ENCODE measurements around the gene C1orf216.
"Not testable (repeated sequence)": the region's sequence is repeated elsewhere in the genome, so short reads cannot be mapped to it uniquely, and the experiment has no call there.

Gene C1orf216

GRCh38 chr1:35706846-35707600 lies 11.7 kb downstream of the C1orf216 start:
- no peak for DNase-seq

- no peak for DNase-seq
These were observed 16.2 kb downstream of the C1orf216 start for GRCh38 chr1:35702508-35702907.

GRCh38 chr1:35699152-35699551 lies 19.5 kb downstream of the C1orf216 start:
- not testable (repeated sequence) for DNase-seq

GRCh38 chr1:35692317-35692716 lies 26.4 kb downstream of the C1orf216 start:
- no peak for DNase-seq

GRCh38 chr1:35691571-35692220 lies 27.0 kb downstream of the C1orf216 start:
- DNase-seq, result no peak

- no peak for DNase-seq
These were observed 27.6 kb downstream of the C1orf216 start for GRCh38 chr1:35691080-35691479.

GRCh38 chr1:35690103-35690502 lies 28.6 kb downstream of the C1orf216 start:
- DNase-seq, result not testable (repeated sequence)

- no peak for DNase-seq
These were observed 30.5 kb downstream of the C1orf216 start for GRCh38 chr1:35688161-35688560.

- no peak for DNase-seq
These were observed 35.7 kb downstream of the C1orf216 start for GRCh38 chr1:35683012-35683411.

GRCh38 chr1:35680271-35680670 lies 38.4 kb downstream of the C1orf216 start:
- DNase-seq, result no peak

GRCh38 chr1:35675773-35676172 lies 42.9 kb downstream of the C1orf216 start:
- no peak for DNase-seq

- no peak for DNase-seq
These were observed 44.6 kb downstream of the C1orf216 start for GRCh38 chr1:35674111-35674510.

GRCh38 chr1:35672116-35672515 lies 46.6 kb downstream of the C1orf216 start:
- no peak for DNase-seq

GRCh38 chr1:35668506-35668905 lies 50.2 kb downstream of the C1orf216 start:
- no peak for DNase-seq

GRCh38 chr1:35666916-35667315 lies 51.8 kb downstream of the C1orf216 start:
- DNase-seq, result no peak

- no peak for DNase-seq
These were observed 52.5 kb downstream of the C1orf216 start for GRCh38 chr1:35666216-35666615.
